DLD1 (cell line): ENCODE measurements around the gene GLCE.

ENCODE experiments used
- in situ Hi-C: cut with HindIII; loops from 2 replicates; pipeline ENCODE4 v1.10.0; 2017; ENCODE audit warnings: low sequenced_read_pairs

The GLCE gene

GRCh38 chr15:69194025-69194827 is 33.8 kb downstream of the GLCE start:
- in situ Hi-C loops, result no loop called here

GRCh38 chr15:69194854-69195253 is 34.4 kb downstream of the GLCE start:
- in situ Hi-C loops, result no loop called here

- in situ Hi-C loops, result no loop called here
Measured at GRCh38 chr15:69200832-69201745, 40.7 kb downstream of the GLCE start.

DNA sequence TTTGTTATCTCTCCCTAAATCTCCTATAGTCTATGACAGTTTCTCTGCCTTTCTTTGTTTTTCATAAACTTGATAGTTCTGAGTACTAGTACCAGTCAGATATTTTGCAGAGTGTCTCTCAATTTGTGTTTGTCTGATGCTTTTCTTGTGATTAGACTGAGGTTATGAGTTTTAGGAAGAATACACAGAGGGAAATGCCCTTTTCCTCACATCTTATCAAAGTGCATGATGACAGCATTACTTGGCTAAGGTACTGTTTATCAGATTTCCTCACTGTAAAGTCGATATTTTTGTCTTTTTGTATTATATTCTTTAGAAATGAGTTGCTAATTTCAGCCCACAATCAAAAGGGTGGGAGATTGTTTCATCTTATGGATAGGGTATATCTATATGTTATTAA is 45.6 kb downstream of the GLCE start:
- in situ Hi-C loops, result no loop called here

DNA sequence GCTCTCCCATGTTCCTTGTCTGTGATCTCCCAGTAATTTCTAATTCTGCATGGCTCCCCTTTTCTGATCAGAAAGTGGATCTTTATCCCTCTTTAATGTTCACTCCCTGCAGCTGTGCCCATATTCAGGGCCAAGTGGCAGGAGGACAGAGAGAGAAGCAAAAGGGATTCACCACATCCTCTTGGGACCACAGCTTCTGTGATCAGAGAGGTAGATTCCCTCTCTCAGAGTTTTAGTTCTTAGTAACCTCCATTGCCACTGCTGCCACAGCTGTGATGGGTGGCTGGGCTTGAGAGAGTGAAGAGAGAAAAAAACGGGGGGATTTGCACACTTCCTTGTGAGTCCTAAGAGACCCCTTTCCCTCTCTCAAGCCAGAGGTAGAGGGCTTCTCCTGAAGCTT is 49.2 kb downstream of the GLCE start:
- in situ Hi-C loops, result no loop called here

GRCh38 chr15:69210574-69210973 is 50.1 kb downstream of the GLCE start:
- in situ Hi-C loops, result no loop called here

- in situ Hi-C loops, result no loop called here
Measured at GRCh38 chr15:69213786-69214185, 53.4 kb downstream of the GLCE start.

- in situ Hi-C loops, result no loop called here
Measured at GRCh38 chr15:69215314-69216035, 55.0 kb downstream of the GLCE start.

GRCh38 chr15:69217381-69217780 is 56.9 kb downstream of the GLCE start:
- in situ Hi-C loops, result no loop called here

GRCh38 chr15:69219690-69220089 is 59.3 kb downstream of the GLCE start:
- in situ Hi-C loops, result no loop called here

- in situ Hi-C loops, result no loop called here
Measured at GRCh38 chr15:69222002-69222474, 61.6 kb downstream of the GLCE start.

- in situ Hi-C loops, result no loop called here
Measured at GRCh38 chr15:69223083-69223813, 62.8 kb downstream of the GLCE start.

GRCh38 chr15:69224383-69224782 is 63.9 kb downstream of the GLCE start:
- in situ Hi-C loops, result no loop called here

- in situ Hi-C loops, result loop anchor here (25.0 kb wide), 1 partner anchor 163 kb away; no protein-coding TSS in a partner anchor
Measured at GRCh38 chr15:69225355-69226022, 65.1 kb downstream of the GLCE start.

- in situ Hi-C loops, result loop anchor here (25.0 kb wide), 1 partner anchor 164 kb away; no protein-coding TSS in a partner anchor
Measured at GRCh38 chr15:69226023-69226355, 65.6 kb downstream of the GLCE start.

- in situ Hi-C loops, result loop anchor here (25.0 kb wide), 1 partner anchor 170 kb away; no protein-coding TSS in a partner anchor
Measured at GRCh38 chr15:69232144-69232543, 71.7 kb downstream of the GLCE start.

DNA sequence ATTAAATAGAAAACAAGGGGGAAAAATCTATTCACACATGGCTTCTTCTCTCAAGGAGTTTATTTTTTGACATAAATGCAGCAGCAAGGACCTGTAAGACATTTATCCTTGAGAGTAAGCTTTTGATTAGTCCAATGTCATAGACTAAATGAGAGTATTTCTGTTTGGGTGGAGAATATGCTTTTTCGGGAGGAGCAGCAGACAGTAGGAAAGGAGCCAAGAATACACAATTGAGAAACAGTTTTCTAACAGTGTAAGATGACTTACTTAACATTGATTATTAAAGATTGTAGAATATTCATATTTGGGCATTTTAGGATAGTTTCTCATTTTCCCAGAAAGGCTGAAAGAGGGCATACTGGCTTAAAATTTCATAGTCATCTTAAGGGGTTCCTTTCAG is 72.3 kb downstream of the GLCE start:
- in situ Hi-C loops, result loop anchor here (25.0 kb wide), 1 partner anchor 170 kb away; no protein-coding TSS in a partner anchor

- in situ Hi-C loops, result loop anchor here (25.0 kb wide), 1 partner anchor 172 kb away; no protein-coding TSS in a partner anchor
Measured at GRCh38 chr15:69234676-69235075, 74.2 kb downstream of the GLCE start.

DNA sequence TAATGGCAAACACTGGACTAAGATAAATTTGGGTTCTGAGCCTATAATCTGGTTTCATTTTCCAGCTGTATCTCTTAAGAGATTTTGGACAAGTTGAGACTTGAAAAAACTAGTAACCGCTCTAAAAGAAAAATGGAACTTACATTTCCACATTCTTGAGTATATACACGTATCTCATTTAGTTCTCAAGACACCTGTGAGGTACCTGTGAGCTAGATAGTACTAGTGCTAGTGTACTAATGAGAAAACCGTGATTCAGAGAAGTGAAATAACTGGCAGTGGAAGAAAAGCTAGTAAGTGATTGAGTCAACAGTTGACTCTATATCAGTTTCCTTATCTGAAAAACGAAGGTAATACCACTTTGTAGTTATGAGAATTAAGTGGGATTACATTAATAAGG is 76.1 kb downstream of the GLCE start:
- in situ Hi-C loops, result loop anchor here (25.0 kb wide), 1 partner anchor 174 kb away; no protein-coding TSS in a partner anchor
